CD4-positive, alpha-beta memory T cell (primary cell): Measurements from ENCODE around the gene PAQR3. TPM values are rescaled to one million over a fixed set of nuclear protein-coding genes. Genes with fewer than 3 reads are reported as not detected.
A peak's percentile ranks its signal among the peaks of the same experiment; 100 is the strongest.

ENCODE experiments used
- CTCF ChIA-PET: fragments of 350-600 bp; sonication (Branson Sonifier 250); formaldehyde crosslinking; loops from one replicate; lab custom pipeline; 2021; ENCODE audit warnings: inconsistent platforms; ENCODE audit not compliant: partially characterized antibody; lab: Charles Lee
- POLR2A ChIA-PET: fragments of 350-600 bp; sonication (Branson Sonifier 250); formaldehyde crosslinking; loops from one replicate; lab custom pipeline; 2021; ENCODE audit not compliant: partially characterized antibody; lab: Charles Lee
- DNase-seq, 5 donors: peaks; one replicate each; pipeline versions ENCODE4 v3.0.0 to v3.0.0-alpha.2; 2020 to 2022; ENCODE audit warnings: mixed read lengths in 1 of 5
- H3K27ac ChIP-seq: one replicate; pipeline ENCODE4 v1.7.0; 2013; ENCODE audit warnings: low read depth, low read length
- H3K27me3 ChIP-seq: 2 replicates; pipeline ENCODE4 v1.7.0; 2013; ENCODE audit warnings: mild to moderate bottlenecking, low read length, moderate library complexity; ENCODE audit not compliant: insufficient read depth
- H3K36me3 ChIP-seq: 2 replicates; pipeline ENCODE4 v1.7.0; 2013; ENCODE audit warnings: mild to moderate bottlenecking, low read length, moderate library complexity; ENCODE audit not compliant: insufficient read depth
- H3K4me1 ChIP-seq: 2 replicates; pipeline ENCODE4 v1.7.0; 2013; ENCODE audit warnings: mild to moderate bottlenecking, low read length, moderate library complexity; ENCODE audit not compliant: insufficient read depth
- H3K4me3 ChIP-seq, 2 donors: one replicate each; pipeline ENCODE4 v1.7.0; 2013; ENCODE audit warnings: low read length in 2 of 2, mild to moderate bottlenecking in 1 of 2
- H3K9me3 ChIP-seq, 2 donors: one replicate each; pipeline ENCODE4 v1.7.0; 2013; ENCODE audit warnings: low read length in 2 of 2, control low read depth in 1 of 2; ENCODE audit not compliant: control insufficient read depth in 1 of 2
- H3K27ac Mint-ChIP-seq, 7 donors: one replicate each; pipeline ENCODE4 v1.8.0; 2020 to 2021; ENCODE audit warnings: mixed read lengths in 7 of 7, mild to moderate bottlenecking in 6 of 7, inconsistent platforms in 3 of 7, moderate library complexity in 3 of 7
- H3K27me3 Mint-ChIP-seq, 2 donors: one replicate each; pipeline ENCODE4 v1.8.0; 2020 to 2021; ENCODE audit warnings: mixed read lengths in 2 of 2
- H3K36me3 Mint-ChIP-seq, 2 donors: one replicate each; pipeline ENCODE4 v1.8.0; 2020 to 2021; ENCODE audit warnings: mixed read lengths in 2 of 2, inconsistent platforms in 1 of 2, mild to moderate bottlenecking in 1 of 2
- H3K4me1 Mint-ChIP-seq, 4 donors: one replicate each; pipeline ENCODE4 v1.8.0; 2020 to 2021; ENCODE audit warnings: mixed read lengths in 4 of 4, mild to moderate bottlenecking in 1 of 4
- H3K4me3 Mint-ChIP-seq, 8 donors: one replicate each; pipeline ENCODE4 v1.8.0; 2020 to 2021; ENCODE audit warnings: mixed read lengths in 8 of 8, mild to moderate bottlenecking in 7 of 8, moderate library complexity in 6 of 8, inconsistent platforms in 3 of 8
- H3K9me3 Mint-ChIP-seq, 8 donors: one replicate each; pipeline ENCODE4 v1.8.0; 2020 to 2021; ENCODE audit warnings: mixed read lengths in 8 of 8, mild to moderate bottlenecking in 5 of 8, inconsistent platforms in 3 of 8, moderate library complexity in 1 of 8
- intact Hi-C: fragments of 100-400 bp; cut with micrococcal nuclease; formaldehyde crosslinking; loops from one replicate; pipeline ENCODE4 v1.15.1; 2023
- polyA plus RNA-seq, 2 donors: library from polyadenylated mRNA; unstranded; fragments of 300-500 nt; fragmentation: Illumina TruSeq; gene quantifications; one replicate each; pipeline ENCODE4 v1.2.3, GENCODE V29; 2021
- total RNA-seq, 2 experiments: library from RNA; stranded (reverse); gene quantifications; one replicate each; pipeline ENCODE4 v1.2.3, GENCODE V29; 2021

PAQR3 gene
- total and polyA plus RNA-seq, 4 experiments from 2014 or later: 7.1 to 12.1 (median 9.0) TPM

DNA sequence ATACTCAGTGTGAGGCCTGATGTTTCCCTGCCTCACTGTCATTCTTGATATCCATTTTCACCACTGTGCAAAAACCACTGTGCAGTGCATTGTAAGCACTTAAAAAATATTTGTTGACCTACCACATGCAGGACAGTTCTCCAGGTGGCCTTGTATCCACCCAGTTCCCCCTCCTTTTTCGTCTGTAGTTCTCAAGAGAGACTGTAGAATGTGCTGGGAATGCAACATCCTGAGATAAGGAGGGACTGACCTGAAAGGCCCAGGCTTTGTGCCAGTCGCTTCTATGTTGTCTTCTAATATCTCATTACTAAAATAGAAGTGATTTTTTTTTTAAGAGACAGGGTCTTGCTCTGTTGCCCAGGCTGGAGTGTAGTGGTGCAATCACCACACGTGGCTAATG lies 21.7 kb upstream of the PAQR3 start:
- Histone ChIP-seq H3K36me3 (no peaks in the 10 kb centered on the region), H3K27me3 (no peaks in the 10 kb centered on the region), H3K4me3 (no peak overlapping the region), H3K4me1 (no peaks in the 10 kb centered on the region), H3K27ac (no peak overlapping the region), H3K9me3 (no peaks in the 10 kb centered on the region)
- no peak overlapping the region for H3K27ac Mint-ChIP-seq
- ChIA-PET CTCF (no interaction called here), POLR2A (no interaction called here)
- H3K9me3 Mint-ChIP-seq: no peaks in the 10 kb centered on the region
- H3K4me1 Mint-ChIP-seq: no peaks in the 10 kb centered on the region
- no peaks in the 10 kb centered on the region for H3K36me3 Mint-ChIP-seq
- H3K4me3 Mint-ChIP-seq: no peak overlapping the region
- no peak for DNase-seq
- intact Hi-C loops: no loop called here
- peaks cover 3 to 4% of the 10 kb centered on the region in 2 donors for H3K27me3 Mint-ChIP-seq

DNA sequence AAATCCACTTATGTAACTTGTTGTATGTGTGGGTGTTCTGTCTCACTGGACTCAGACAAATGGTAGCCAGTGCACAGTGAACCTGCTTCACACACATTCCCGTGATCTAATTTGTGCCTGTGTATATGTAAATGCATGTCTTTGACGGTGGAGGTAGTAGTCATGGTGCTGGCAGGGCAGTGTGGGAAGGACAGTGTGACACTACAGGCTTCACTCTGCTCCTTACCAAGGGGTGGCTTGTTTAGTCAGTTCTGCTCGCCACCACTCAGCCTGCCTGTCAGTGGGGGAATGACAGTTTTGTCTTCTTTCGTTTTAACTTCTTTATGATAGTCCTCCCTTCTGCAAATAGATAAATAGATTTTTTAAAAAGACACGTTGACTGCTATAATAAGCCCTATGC lies 17.7 kb upstream of the PAQR3 start:
- H3K27me3 Mint-ChIP-seq: peaks cover 3 to 4% of the 10 kb centered on the region in 2 donors
- Histone ChIP-seq H3K4me3 (no peak overlapping the region), H3K9me3 (no peaks in the 10 kb centered on the region), H3K27ac (no peak overlapping the region), H3K36me3 (no peaks in the 10 kb centered on the region), H3K4me1 (no peaks in the 10 kb centered on the region), H3K27me3 (no peaks in the 10 kb centered on the region)
- H3K36me3 Mint-ChIP-seq: no peaks in the 10 kb centered on the region
- no peaks in the 10 kb centered on the region for H3K9me3 Mint-ChIP-seq
- DNase-seq: no peak
- no peaks in the 10 kb centered on the region for H3K4me1 Mint-ChIP-seq
- intact Hi-C loops: loop anchor here (10.0 kb wide), 2 partner anchors 1378 to 1408 kb away; partner anchors contain the start of gene CFAP299
- ChIA-PET POLR2A (interaction anchor here (0.7 kb wide), 1 partner anchor 1456 kb away, joined by 5 read pairs; no protein-coding TSS in a partner anchor), CTCF (interaction anchor here (1.1 kb wide), 1 partner anchor 1259 kb away, joined by 3 read pairs; no protein-coding TSS in a partner anchor)
- no peak overlapping the region for H3K27ac Mint-ChIP-seq
- no peak overlapping the region for H3K4me3 Mint-ChIP-seq

DNA sequence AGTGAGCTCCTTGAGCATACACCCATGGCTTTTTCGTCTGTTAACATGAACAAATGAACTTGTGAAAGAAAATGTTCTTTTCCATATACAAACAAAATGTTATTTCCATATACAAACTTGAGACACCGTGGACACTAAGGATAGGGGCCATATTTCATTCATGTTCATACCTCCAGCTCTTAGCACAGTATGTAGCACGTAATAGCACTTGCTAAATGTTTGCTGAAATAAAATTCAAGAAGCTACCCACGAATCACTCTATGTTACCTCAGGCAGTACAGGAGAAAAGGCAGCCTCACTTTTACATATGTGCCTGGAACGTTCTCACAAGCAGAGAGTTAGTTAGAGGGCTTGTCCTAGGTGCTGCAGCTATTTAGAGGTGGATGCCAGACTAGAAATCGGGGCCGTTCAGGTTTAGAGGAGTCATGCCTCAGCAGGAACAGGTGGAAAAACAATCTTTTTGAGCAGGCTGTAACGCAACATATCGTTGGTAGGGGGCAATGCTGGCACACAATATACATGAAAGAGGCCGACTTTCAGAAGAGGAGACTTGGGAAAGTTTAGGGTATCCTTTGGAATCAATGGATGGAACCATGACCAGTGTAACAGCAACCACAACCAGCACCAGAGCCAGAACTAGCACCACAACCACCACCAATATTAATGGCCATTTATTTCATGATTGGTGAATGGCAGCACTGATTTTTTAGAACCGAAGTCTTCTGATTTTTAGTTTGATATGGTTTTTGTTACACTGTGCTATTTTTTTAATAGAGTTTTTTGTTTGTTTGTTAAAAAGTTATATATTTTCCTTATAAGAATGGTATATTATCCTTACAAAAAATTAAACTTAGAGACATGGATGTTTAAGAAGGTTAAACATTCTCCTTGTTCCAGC lies 14.8 kb upstream of the PAQR3 start:
- Mint-ChIP-seq H3K36me3 (no peaks in the 10 kb centered on the region), H3K4me1 (no peaks in the 10 kb centered on the region), H3K27ac (no peak overlapping the region), H3K4me3 (no peak overlapping the region), H3K9me3 (no peaks in the 10 kb centered on the region), H3K27me3 (peaks cover 5 to 6% of the 10 kb centered on the region in 2 donors)
- Histone ChIP-seq H3K9me3 (no peaks in the 10 kb centered on the region), H3K4me3 (no peak overlapping the region), H3K27ac (no peak overlapping the region), H3K4me1 (no peaks in the 10 kb centered on the region), H3K36me3 (no peaks in the 10 kb centered on the region), H3K27me3 (no peaks in the 10 kb centered on the region)
- ChIA-PET POLR2A (no interaction called here), CTCF (interaction anchor here (0.8 to 4.4 kb wide), 11 partner anchors 10 to 1260 kb away, joined by 3 to 47 read pairs (median 6); partner anchors contain the start of gene PAQR3)
- no peak for DNase-seq
- intact Hi-C loops: loop anchor here (10.0 kb wide), 2 partner anchors 1381 to 1411 kb away; partner anchors contain the start of gene CFAP299

DNA sequence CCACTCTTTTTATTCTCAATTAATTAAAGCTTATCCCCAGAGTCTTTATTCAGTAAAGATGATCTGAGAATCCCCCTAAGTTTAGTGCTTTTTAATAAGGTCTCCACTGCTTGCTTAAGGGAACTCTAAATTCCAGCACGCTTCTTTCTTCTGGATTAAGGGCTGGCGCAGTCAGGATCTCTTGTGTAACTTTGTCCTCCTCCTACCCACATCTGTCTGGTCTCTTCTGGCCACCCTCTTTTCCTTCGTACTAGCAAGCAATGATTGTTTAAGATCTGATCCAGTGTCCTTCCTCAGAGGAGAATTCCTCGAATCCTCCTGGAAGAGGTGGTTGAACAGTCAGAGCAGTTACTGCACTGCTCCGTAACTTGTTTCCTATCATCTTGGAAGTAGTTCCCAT lies 14.0 kb upstream of the PAQR3 start:
- no peaks in the 10 kb centered on the region for H3K9me3 ChIP-seq

DNA sequence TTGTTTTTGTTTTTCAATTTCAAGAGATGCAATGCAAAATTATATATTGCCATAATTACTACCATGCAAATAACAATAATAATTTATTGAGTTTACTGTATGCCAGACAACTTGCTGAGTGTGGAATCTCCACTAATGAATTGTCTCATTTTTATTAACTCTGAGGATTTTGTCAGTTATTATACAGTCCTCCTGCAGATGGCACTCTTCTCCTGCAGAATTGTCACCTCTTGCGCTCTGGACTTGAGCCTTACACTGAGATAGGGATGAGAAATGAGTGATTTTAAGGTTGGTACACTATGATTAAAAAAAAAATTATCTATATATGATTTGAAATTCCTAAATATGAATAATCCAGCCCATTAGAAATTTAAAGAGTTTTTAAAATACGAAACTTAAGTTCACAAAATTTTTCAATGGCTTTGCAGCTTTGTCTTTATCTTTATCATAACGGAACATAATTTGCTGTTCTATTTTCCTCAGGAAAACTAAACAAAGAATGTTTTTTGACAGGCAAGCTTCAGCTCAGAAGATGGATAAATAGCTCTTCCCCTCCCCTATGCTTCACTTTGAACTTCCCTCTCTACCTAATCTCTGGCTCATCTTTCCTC lies 12.7 kb upstream of the PAQR3 start:
- peaks cover 12 to 18% of the 10 kb centered on the region in 2 donors for H3K27me3 Mint-ChIP-seq
- Histone ChIP-seq H3K27me3 (no peaks in the 10 kb centered on the region), H3K27ac (no peak overlapping the region), H3K36me3 (no peaks in the 10 kb centered on the region), H3K9me3 (no peaks in the 10 kb centered on the region), H3K4me1 (no peaks in the 10 kb centered on the region), H3K4me3 (no peak overlapping the region)
- H3K4me3 Mint-ChIP-seq: no peak overlapping the region
- ChIA-PET CTCF (interaction anchor here (1.0 to 4.4 kb wide), 17 partner anchors 10 to 1405 kb away, joined by 3 to 47 read pairs (median 5); partner anchors contain the start of gene PAQR3), POLR2A (no interaction called here)
- no peaks in the 10 kb centered on the region for H3K36me3 Mint-ChIP-seq
- no peaks in the 10 kb centered on the region for H3K9me3 Mint-ChIP-seq
- intact Hi-C loops: loop anchor here (1.0 to 10.0 kb wide), 3 partner anchors 13 to 1413 kb away; partner anchors contain the start of genes CFAP299 and PAQR3
- no peaks in the 10 kb centered on the region for H3K4me1 Mint-ChIP-seq
- H3K27ac Mint-ChIP-seq: no peak overlapping the region
- DNase-seq: peak in 4 of 5 donors; percentile 41 to 45 (median 41)

More for the DNA sequence above, 14.0 kb upstream of the PAQR3 start:
- no peaks in the 10 kb centered on the region for H3K27me3 ChIP-seq
- Mint-ChIP-seq H3K9me3 (no peaks in the 10 kb centered on the region), H3K4me3 (no peak overlapping the region), H3K27ac (no peak overlapping the region), H3K4me1 (no peaks in the 10 kb centered on the region), H3K36me3 (no peaks in the 10 kb centered on the region), H3K27me3 (peaks cover 7 to 8% of the 10 kb centered on the region in 2 donors)
- H3K4me3 ChIP-seq: no peak overlapping the region
- intact Hi-C loops: loop anchor here (10.0 kb wide), 2 partner anchors 1382 to 1412 kb away; partner anchors contain the start of gene CFAP299
- H3K36me3 ChIP-seq: no peaks in the 10 kb centered on the region
- no peak overlapping the region for H3K27ac ChIP-seq
- H3K4me1 ChIP-seq: no peaks in the 10 kb centered on the region
- ChIA-PET POLR2A (no interaction called here), CTCF (interaction anchor here (0.8 to 4.4 kb wide), 21 partner anchors 11 to 1404 kb away, joined by 3 to 47 read pairs (median 4); partner anchors contain the start of gene PAQR3)
- no peak for DNase-seq

DNA sequence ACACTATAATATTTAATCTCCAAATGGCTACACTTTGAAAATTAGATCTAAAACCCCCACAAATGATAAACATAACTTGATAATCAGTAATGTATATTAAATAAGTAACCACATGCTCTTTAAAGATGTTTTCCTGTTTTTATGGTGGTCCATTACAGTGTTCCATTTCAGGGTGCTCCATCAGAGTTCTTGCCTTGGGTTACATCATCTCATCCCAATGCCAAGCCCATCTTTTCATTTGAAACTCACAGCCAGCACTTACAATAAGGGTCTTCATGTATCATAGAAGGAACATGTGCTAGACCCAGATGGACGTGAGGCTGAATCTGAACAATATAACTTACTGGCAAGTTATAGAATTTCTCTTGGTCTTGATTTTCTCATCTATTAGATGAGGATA lies 10.5 kb upstream of the PAQR3 start:
- Mint-ChIP-seq H3K4me3 (no peak overlapping the region), H3K9me3 (peaks cover 0 to 2% (median 0%) of the 10 kb centered on the region in 8 donors), H3K27me3 (peaks cover 29 to 37% of the 10 kb centered on the region in 2 donors), H3K27ac (no peak overlapping the region), H3K4me1 (peaks cover 0 to 4% (median 3%) of the 10 kb centered on the region in 4 donors), H3K36me3 (no peaks in the 10 kb centered on the region)
- intact Hi-C loops: loop anchor here (10.0 kb wide), 2 partner anchors 1385 to 1415 kb away; partner anchors contain the start of gene CFAP299
- H3K4me1 ChIP-seq: no peaks in the 10 kb centered on the region
- H3K27me3 ChIP-seq: no peaks in the 10 kb centered on the region
- POLR2A ChIA-PET: no interaction called here
- DNase-seq: no peak
- no peak overlapping the region for H3K4me3 ChIP-seq
- no peaks in the 10 kb centered on the region for H3K9me3 ChIP-seq
- no peak overlapping the region for H3K27ac ChIP-seq
- CTCF ChIA-PET: interaction anchor here (1.0 kb wide), 1 partner anchor 10 kb away, joined by 3 read pairs; no protein-coding TSS in a partner anchor
- H3K36me3 ChIP-seq: no peaks in the 10 kb centered on the region
